GM23338 (cell line): ENCODE measurements around the gene C20orf173. TPM values are rescaled to one million over a fixed set of nuclear protein-coding genes. Genes with fewer than 3 reads are reported as not detected.

Experiments
- ATAC-seq: fragments of 200-7000 bp; cut with Tn5 transposase; 3 replicates; pipeline ENCODE4 v1.9.1; 2020
- DNase-seq: peaks from one replicate; pipeline ENCODE4 v3.0.0-alpha.2; 2015; ENCODE audit warnings: low spot score
- H2AFZ ChIP-seq: fragments of 200-600 bp; sonication (generic); 2 replicates; pipeline ENCODE4 v1.8.0; 2016; ENCODE audit warnings: antibody characterized with exemption, mild to moderate bottlenecking, moderate library complexity
- H3F3A ChIP-seq: fragments of 200-600 bp; sonication (generic); replicated peaks from 2 replicates; pipeline ENCODE4 v1.8.0; 2017; ENCODE audit warnings: antibody characterized with exemption, mixed run types, low read depth
- H3K27ac ChIP-seq: fragments of 200-600 bp; sonication (generic); 2 replicates; pipeline ENCODE4 v1.6.1; 2016; ENCODE audit warnings: low read depth
- H3K27me3 ChIP-seq: fragments of 200-600 bp; sonication (generic); 2 replicates; pipeline ENCODE4 v1.8.0; 2016; ENCODE audit warnings: mild to moderate bottlenecking, mixed run types, moderate library complexity; ENCODE audit not compliant: insufficient read depth
- H3K36me3 ChIP-seq: fragments of 200-600 bp; sonication (generic); 2 replicates; pipeline ENCODE4 v1.8.0; 2016; ENCODE audit warnings: mild to moderate bottlenecking; ENCODE audit not compliant: insufficient read depth
- H3K4me1 ChIP-seq: fragments of 200-600 bp; sonication (generic); 2 replicates; pipeline ENCODE4 v1.8.0; 2016; ENCODE audit warnings: mild to moderate bottlenecking, moderate library complexity; ENCODE audit not compliant: insufficient read depth
- H3K4me2 ChIP-seq: fragments of 200-600 bp; sonication (generic); 2 replicates; pipeline ENCODE4 v1.7.1; 2017; ENCODE audit warnings: mixed run types
- H3K4me3 ChIP-seq: fragments of 200-600 bp; sonication (generic); 2 replicates; pipeline ENCODE4 v1.6.1; 2016; ENCODE audit warnings: mixed run types
- H3K79me2 ChIP-seq: fragments of 200-600 bp; sonication (generic); replicated peaks from 2 replicates; pipeline ENCODE4 v1.8.0; 2017; ENCODE audit warnings: mild to moderate bottlenecking; ENCODE audit not compliant: insufficient read depth
- H3K9me2 ChIP-seq: fragments of 200-600 bp; sonication (generic); 2 replicates; pipeline ENCODE4 v1.8.0; 2017; ENCODE audit not compliant: insufficient read depth
- H4K20me1 ChIP-seq: fragments of 200-600 bp; sonication (generic); replicated peaks from 2 replicates; pipeline ENCODE4 v1.8.0; 2017; ENCODE audit warnings: mild to moderate bottlenecking; ENCODE audit not compliant: insufficient read depth
- H3K27ac Mint-ChIP-seq: 2 replicates; pipeline ENCODE4 v1.8.0; 2020; ENCODE audit warnings: inconsistent platforms, mild to moderate bottlenecking, moderate library complexity, mixed read lengths
- H3K27me3 Mint-ChIP-seq: 3 replicates; pipeline ENCODE4 v1.8.0; 2022; ENCODE audit warnings: low read depth, mild to moderate bottlenecking, moderate library complexity, mixed read lengths, inconsistent platforms; ENCODE audit not compliant: insufficient read depth, poor library complexity
- H3K36me3 Mint-ChIP-seq: 3 replicates; pipeline ENCODE4 v1.8.0; 2021; ENCODE audit warnings: low read depth, mild to moderate bottlenecking, inconsistent platforms, moderate library complexity, mixed read lengths
- H3K4me1 Mint-ChIP-seq: 3 replicates; pipeline ENCODE4 v1.8.0; 2020; ENCODE audit warnings: mild to moderate bottlenecking, inconsistent platforms, mixed read lengths
- H3K4me3 Mint-ChIP-seq: 3 replicates; pipeline ENCODE4 v1.8.0; 2021; ENCODE audit warnings: moderate library complexity, mild to moderate bottlenecking, inconsistent platforms, mixed read lengths
- H3K9me3 Mint-ChIP-seq: 3 replicates; pipeline ENCODE4 v1.8.0; 2020; ENCODE audit warnings: moderate library complexity, mild to moderate bottlenecking, inconsistent platforms, mixed read lengths
- CREB1 ChIP-seq: fragments of 250-450 bp; sonication (Bioruptor Pico); IDR thresholded peaks from 2 replicates; pipeline ENCODE4 v1.5.0; 2020; ENCODE audit warnings: low read depth, mild to moderate bottlenecking, moderate library complexity
- EZH2phosphoT487 ChIP-seq: fragments of 200-600 bp; sonication (generic); IDR thresholded peaks from one replicate; pipeline ENCODE4 v1.8.1; 2018; ENCODE audit warnings: antibody characterized with exemption; ENCODE audit not compliant: unreplicated experiment
- JUNB ChIP-seq: IDR thresholded peaks from one replicate; pipeline ENCODE4 v1.6.1; 2016; ENCODE audit warnings: antibody characterized with exemption; ENCODE audit not compliant: unreplicated experiment
- NANOG ChIP-seq: IDR thresholded peaks from 2 replicates; pipeline ENCODE4 v1.6.1; 2016; ENCODE audit warnings: antibody characterized with exemption, borderline replicate concordance
- POLR2AphosphoS5 ChIP-seq: IDR thresholded peaks from 2 replicates; pipeline ENCODE4 v1.6.1; 2016; ENCODE audit warnings: antibody characterized with exemption, low read depth
- STAT1 ChIP-seq: IDR thresholded peaks from one replicate; pipeline ENCODE4 v1.6.1; 2016; ENCODE audit warnings: antibody characterized with exemption; ENCODE audit not compliant: unreplicated experiment
- ZNF331 ChIP-seq: fragments of 250-450 bp; sonication (Bioruptor Pico); IDR thresholded peaks from 2 replicates; pipeline ENCODE4 v1.5.0; 2020; ENCODE audit warnings: low read depth, mild to moderate bottlenecking, moderate library complexity
- polyA plus RNA-seq: library from polyadenylated mRNA; unstranded; fragments of >200 nt; fragmentation: Nextera tagmentation; extraction: Ambion mirVana; gene quantifications from 2 replicates; pipeline ENCODE4 v1.2.1, GENCODE V29; 2016
- total RNA-seq: library from RNA; depleted of rRNA; stranded (reverse); fragments of >200 nt; shearing (Covaris generic); gene quantifications from 2 replicates; pipeline ENCODE4 v1.2.3, GENCODE V29; 2014
- TF ChIP-seq, protein P1 (sequence below), 2 experiments: fragments of 200-600 bp in 1 of 2; sonication (generic) in 1 of 2; conservative IDR thresholded peaks; 2 replicates each; pipeline versions ENCODE4 v1.5.1 to v1.6.1; 2016 to 2017; ENCODE audit warnings: antibody characterized with exemption in 2 of 2, low read depth in 2 of 2, mild to moderate bottlenecking in 2 of 2, moderate library complexity in 1 of 2
- TF ChIP-seq, protein P2 (sequence below): IDR thresholded peaks from 2 replicates; pipeline ENCODE4 v1.6.1; 2016; ENCODE audit warnings: antibody characterized with exemption
- TF ChIP-seq, protein P3 (sequence below): fragments of 250-450 bp; sonication (Bioruptor Pico); IDR thresholded peaks from 2 replicates; pipeline ENCODE4 v1.5.0; 2020; ENCODE audit warnings: mild to moderate bottlenecking, moderate library complexity
- TF ChIP-seq, protein P4 (sequence below): IDR thresholded peaks from one replicate; pipeline ENCODE4 v1.6.1; 2018; ENCODE audit warnings: antibody characterized with exemption; ENCODE audit not compliant: unreplicated experiment

The C20orf173 gene
- total and polyA plus RNA-seq, 2 experiments from 2014 or later = not detected

DNA sequence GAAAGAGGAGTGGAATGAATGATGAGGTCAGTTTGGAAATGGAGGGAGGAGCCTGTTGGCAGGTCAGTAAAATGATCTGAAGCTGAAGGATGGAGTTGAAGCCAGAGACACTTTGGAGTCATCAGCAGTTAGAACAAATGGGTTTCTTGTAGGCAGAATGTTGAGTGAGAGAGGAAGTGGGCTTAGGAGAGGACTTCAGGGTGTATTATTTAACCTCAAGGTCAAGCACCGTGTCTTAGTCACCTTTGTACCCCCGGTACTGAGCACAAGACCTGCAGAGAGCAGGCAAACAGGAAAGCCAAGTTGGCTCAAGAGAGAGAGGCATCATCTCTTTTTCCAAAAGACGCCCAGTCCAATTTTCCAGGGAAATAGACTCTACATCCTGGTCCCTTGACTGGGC lies 23.3 kb downstream of the C20orf173 start:
- Mint-ChIP-seq H3K27me3 (peaks cover 4% of the 10 kb centered on the region), H3K4me3 (no peak overlapping the region), H3K9me3 (no peaks in the 10 kb centered on the region), H3K36me3 (peaks cover 44% of the 10 kb centered on the region), H3K4me1 (no peaks in the 10 kb centered on the region; the same call in 2 of the 3 replicates), H3K27ac (no peak overlapping the region; the same call in 1 of the 2 replicates)
- no peak overlapping the region for H3K4me2 ChIP-seq
- H3K36me3 ChIP-seq = peaks cover 7% of the 10 kb centered on the region; the same call in 1 of the 2 replicates
- H3F3A ChIP-seq = no peaks in the 10 kb centered on the region
- no peak overlapping the region for H3K27ac ChIP-seq
- H2AFZ ChIP-seq = no peak overlapping the region
- H3K27me3 ChIP-seq = no peaks in the 10 kb centered on the region
- H3K4me1 ChIP-seq = no peaks in the 10 kb centered on the region
- DNase-seq = no peak
- no peak for ATAC-seq
- no peak overlapping the region for H3K4me3 ChIP-seq
- H3K79me2 ChIP-seq = no peaks in the 10 kb centered on the region
- TF ChIP-seq, protein P1, sequence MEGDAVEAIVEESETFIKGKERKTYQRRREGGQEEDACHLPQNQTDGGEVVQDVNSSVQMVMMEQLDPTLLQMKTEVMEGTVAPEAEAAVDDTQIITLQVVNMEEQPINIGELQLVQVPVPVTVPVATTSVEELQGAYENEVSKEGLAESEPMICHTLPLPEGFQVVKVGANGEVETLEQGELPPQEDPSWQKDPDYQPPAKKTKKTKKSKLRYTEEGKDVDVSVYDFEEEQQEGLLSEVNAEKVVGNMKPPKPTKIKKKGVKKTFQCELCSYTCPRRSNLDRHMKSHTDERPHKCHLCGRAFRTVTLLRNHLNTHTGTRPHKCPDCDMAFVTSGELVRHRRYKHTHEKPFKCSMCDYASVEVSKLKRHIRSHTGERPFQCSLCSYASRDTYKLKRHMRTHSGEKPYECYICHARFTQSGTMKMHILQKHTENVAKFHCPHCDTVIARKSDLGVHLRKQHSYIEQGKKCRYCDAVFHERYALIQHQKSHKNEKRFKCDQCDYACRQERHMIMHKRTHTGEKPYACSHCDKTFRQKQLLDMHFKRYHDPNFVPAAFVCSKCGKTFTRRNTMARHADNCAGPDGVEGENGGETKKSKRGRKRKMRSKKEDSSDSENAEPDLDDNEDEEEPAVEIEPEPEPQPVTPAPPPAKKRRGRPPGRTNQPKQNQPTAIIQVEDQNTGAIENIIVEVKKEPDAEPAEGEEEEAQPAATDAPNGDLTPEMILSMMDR (conservative IDR thresholded peaks at IDR 0.05; ENCODE audit: low read depth in 2 of 2) = no peak
- TF ChIP-seq ZNF331 (CRISPR knock-in tag) (no peak), JUNB (no peak), EZH2phosphoT487 (no peak), NANOG (no peak), POLR2AphosphoS5 (no peak), STAT1 (no peak), CREB1 (CRISPR knock-in tag) (no peak)
- TF ChIP-seq, protein P2, sequence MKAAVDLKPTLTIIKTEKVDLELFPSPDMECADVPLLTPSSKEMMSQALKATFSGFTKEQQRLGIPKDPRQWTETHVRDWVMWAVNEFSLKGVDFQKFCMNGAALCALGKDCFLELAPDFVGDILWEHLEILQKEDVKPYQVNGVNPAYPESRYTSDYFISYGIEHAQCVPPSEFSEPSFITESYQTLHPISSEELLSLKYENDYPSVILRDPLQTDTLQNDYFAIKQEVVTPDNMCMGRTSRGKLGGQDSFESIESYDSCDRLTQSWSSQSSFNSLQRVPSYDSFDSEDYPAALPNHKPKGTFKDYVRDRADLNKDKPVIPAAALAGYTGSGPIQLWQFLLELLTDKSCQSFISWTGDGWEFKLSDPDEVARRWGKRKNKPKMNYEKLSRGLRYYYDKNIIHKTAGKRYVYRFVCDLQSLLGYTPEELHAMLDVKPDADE = no peak
- TF ChIP-seq, protein P3, sequence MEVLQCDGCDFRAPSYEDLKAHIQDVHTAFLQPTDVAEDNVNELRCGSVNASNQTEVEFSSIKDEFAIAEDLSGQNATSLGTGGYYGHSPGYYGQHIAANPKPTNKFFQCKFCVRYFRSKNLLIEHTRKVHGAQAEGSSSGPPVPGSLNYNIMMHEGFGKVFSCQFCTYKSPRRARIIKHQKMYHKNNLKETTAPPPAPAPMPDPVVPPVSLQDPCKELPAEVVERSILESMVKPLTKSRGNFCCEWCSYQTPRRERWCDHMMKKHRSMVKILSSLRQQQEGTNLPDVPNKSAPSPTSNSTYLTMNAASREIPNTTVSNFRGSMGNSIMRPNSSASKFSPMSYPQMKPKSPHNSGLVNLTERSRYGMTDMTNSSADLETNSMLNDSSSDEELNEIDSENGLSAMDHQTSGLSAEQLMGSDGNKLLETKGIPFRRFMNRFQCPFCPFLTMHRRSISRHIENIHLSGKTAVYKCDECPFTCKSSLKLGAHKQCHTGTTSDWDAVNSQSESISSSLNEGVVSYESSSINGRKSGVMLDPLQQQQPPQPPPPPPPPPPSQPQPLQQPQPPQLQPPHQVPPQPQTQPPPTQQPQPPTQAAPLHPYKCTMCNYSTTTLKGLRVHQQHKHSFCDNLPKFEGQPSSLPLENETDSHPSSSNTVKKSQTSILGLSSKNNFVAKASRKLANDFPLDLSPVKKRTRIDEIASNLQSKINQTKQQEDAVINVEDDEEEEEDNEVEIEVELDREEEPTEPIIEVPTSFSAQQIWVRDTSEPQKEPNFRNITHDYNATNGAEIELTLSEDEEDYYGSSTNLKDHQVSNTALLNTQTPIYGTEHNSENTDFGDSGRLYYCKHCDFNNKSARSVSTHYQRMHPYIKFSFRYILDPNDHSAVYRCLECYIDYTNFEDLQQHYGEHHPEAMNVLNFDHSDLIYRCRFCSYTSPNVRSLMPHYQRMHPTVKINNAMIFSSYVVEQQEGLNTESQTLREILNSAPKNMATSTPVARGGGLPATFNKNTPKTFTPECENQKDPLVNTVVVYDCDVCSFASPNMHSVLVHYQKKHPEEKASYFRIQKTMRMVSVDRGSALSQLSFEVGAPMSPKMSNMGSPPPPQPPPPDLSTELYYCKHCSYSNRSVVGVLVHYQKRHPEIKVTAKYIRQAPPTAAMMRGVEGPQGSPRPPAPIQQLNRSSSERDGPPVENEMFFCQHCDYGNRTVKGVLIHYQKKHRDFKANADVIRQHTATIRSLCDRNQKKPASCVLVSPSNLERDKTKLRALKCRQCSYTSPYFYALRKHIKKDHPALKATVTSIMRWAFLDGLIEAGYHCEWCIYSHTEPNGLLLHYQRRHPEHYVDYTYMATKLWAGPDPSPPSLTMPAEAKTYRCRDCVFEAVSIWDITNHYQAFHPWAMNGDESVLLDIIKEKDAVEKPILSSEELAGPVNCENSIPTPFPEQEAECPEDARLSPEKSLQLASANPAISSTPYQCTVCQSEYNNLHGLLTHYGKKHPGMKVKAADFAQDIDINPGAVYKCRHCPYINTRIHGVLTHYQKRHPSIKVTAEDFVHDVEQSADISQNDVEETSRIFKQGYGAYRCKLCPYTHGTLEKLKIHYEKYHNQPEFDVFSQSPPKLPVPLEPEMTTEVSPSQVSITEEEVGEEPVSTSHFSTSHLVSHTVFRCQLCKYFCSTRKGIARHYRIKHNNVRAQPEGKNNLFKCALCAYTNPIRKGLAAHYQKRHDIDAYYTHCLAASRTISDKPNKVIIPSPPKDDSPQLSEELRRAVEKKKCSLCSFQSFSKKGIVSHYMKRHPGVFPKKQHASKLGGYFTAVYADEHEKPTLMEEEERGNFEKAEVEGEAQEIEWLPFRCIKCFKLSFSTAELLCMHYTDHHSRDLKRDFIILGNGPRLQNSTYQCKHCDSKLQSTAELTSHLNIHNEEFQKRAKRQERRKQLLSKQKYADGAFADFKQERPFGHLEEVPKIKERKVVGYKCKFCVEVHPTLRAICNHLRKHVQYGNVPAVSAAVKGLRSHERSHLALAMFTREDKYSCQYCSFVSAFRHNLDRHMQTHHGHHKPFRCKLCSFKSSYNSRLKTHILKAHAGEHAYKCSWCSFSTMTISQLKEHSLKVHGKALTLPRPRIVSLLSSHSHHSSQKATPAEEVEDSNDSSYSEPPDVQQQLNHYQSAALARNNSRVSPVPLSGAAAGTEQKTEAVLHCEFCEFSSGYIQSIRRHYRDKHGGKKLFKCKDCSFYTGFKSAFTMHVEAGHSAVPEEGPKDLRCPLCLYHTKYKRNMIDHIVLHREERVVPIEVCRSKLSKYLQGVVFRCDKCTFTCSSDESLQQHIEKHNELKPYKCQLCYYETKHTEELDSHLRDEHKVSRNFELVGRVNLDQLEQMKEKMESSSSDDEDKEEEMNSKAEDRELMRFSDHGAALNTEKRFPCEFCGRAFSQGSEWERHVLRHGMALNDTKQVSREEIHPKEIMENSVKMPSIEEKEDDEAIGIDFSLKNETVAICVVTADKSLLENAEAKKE (CRISPR knock-in tag) = no peak
- TF ChIP-seq, protein P4, sequence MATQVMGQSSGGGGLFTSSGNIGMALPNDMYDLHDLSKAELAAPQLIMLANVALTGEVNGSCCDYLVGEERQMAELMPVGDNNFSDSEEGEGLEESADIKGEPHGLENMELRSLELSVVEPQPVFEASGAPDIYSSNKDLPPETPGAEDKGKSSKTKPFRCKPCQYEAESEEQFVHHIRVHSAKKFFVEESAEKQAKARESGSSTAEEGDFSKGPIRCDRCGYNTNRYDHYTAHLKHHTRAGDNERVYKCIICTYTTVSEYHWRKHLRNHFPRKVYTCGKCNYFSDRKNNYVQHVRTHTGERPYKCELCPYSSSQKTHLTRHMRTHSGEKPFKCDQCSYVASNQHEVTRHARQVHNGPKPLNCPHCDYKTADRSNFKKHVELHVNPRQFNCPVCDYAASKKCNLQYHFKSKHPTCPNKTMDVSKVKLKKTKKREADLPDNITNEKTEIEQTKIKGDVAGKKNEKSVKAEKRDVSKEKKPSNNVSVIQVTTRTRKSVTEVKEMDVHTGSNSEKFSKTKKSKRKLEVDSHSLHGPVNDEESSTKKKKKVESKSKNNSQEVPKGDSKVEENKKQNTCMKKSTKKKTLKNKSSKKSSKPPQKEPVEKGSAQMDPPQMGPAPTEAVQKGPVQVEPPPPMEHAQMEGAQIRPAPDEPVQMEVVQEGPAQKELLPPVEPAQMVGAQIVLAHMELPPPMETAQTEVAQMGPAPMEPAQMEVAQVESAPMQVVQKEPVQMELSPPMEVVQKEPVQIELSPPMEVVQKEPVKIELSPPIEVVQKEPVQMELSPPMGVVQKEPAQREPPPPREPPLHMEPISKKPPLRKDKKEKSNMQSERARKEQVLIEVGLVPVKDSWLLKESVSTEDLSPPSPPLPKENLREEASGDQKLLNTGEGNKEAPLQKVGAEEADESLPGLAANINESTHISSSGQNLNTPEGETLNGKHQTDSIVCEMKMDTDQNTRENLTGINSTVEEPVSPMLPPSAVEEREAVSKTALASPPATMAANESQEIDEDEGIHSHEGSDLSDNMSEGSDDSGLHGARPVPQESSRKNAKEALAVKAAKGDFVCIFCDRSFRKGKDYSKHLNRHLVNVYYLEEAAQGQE = no peak
- H4K20me1 ChIP-seq = no peaks in the 10 kb centered on the region; the same call in 1 of the 2 replicates
- no peaks in the 10 kb centered on the region for H3K9me2 ChIP-seq
